ENCODE data around the gene RPL36A. TPM values are rescaled to one million over a fixed set of nuclear protein-coding genes. Genes with fewer than 3 reads are reported as not detected.

Gene RPL36A
- total and polyA plus RNA-seq, 4 donors = 123 to 519 (median 379) TPM

DNA sequence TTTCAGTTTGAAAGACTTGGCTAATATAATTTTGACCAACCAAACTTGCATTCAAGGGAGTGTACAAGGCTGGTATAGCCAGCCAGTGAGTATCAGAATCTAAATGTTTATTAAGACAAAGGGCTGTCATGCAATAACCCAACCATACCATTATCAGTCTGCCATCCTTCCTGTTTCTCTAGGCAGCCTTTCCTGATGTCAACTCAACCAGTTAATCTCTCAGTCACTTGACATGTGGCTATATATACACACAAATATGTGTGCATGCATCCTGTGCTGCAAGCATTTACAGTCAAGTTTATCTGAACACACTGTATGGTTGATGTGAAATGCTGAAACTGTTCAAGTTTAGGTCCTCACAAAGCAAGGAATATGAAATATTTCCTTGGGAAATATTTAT, 22.0 kb upstream of the RPL36A start:
- TF ChIP-seq, protein P1, sequence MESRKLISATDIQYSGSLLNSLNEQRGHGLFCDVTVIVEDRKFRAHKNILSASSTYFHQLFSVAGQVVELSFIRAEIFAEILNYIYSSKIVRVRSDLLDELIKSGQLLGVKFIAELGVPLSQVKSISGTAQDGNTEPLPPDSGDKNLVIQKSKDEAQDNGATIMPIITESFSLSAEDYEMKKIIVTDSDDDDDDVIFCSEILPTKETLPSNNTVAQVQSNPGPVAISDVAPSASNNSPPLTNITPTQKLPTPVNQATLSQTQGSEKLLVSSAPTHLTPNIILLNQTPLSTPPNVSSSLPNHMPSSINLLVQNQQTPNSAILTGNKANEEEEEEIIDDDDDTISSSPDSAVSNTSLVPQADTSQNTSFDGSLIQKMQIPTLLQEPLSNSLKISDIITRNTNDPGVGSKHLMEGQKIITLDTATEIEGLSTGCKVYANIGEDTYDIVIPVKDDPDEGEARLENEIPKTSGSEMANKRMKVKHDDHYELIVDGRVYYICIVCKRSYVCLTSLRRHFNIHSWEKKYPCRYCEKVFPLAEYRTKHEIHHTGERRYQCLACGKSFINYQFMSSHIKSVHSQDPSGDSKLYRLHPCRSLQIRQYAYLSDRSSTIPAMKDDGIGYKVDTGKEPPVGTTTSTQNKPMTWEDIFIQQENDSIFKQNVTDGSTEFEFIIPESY (IDR thresholded peaks at IDR 0.05) = no peak
- TF ChIP-seq RXRA (IDR thresholded peaks at IDR 0.05) (no peak), FOXA1 (IDR thresholded peaks at IDR 0.05) (no peak), TAF1 (conservative IDR thresholded peaks at IDR 0.05) (no peak), HNF4A (conservative IDR thresholded peaks at IDR 0.05) (no peak), RAD21 (IDR thresholded peaks at IDR 0.05) (no peak), EGR1 (IDR thresholded peaks at IDR 0.05; ENCODE audit: low read depth in 2 of 2) (no peak), FOXA2 (IDR thresholded peaks at IDR 0.05) (no peak), HNF4G (IDR thresholded peaks at IDR 0.05) (no peak), GABPA (IDR thresholded peaks at IDR 0.05 in 1 of 2, conservative IDR thresholded peaks at IDR 0.05 in 1 of 2) (no peak), JUND (IDR thresholded peaks at IDR 0.05) (no peak)
- TF ChIP-seq, protein P2, sequence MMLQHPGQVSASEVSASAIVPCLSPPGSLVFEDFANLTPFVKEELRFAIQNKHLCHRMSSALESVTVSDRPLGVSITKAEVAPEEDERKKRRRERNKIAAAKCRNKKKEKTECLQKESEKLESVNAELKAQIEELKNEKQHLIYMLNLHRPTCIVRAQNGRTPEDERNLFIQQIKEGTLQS (IDR thresholded peaks at IDR 0.05) = no peak
- TF ChIP-seq, protein P3, sequence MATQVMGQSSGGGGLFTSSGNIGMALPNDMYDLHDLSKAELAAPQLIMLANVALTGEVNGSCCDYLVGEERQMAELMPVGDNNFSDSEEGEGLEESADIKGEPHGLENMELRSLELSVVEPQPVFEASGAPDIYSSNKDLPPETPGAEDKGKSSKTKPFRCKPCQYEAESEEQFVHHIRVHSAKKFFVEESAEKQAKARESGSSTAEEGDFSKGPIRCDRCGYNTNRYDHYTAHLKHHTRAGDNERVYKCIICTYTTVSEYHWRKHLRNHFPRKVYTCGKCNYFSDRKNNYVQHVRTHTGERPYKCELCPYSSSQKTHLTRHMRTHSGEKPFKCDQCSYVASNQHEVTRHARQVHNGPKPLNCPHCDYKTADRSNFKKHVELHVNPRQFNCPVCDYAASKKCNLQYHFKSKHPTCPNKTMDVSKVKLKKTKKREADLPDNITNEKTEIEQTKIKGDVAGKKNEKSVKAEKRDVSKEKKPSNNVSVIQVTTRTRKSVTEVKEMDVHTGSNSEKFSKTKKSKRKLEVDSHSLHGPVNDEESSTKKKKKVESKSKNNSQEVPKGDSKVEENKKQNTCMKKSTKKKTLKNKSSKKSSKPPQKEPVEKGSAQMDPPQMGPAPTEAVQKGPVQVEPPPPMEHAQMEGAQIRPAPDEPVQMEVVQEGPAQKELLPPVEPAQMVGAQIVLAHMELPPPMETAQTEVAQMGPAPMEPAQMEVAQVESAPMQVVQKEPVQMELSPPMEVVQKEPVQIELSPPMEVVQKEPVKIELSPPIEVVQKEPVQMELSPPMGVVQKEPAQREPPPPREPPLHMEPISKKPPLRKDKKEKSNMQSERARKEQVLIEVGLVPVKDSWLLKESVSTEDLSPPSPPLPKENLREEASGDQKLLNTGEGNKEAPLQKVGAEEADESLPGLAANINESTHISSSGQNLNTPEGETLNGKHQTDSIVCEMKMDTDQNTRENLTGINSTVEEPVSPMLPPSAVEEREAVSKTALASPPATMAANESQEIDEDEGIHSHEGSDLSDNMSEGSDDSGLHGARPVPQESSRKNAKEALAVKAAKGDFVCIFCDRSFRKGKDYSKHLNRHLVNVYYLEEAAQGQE (IDR thresholded peaks at IDR 0.05) = no peak
- no peaks in the 10 kb centered on the region for H3K4me1 ChIP-seq (ENCODE audit: control insufficient read depth in 4 of 4, insufficient read depth in 4 of 4, low read length in 3 of 4)
- H3K27me3 ChIP-seq (ENCODE audit: control insufficient read depth in 4 of 4, insufficient read depth in 4 of 4, low read length in 3 of 4) = no peaks in the 10 kb centered on the region
- H3K27ac ChIP-seq (ENCODE audit: low read depth in 1 of 2, low read length in 2 of 2) = no peak overlapping the region
- no peak overlapping the region for H3K9ac ChIP-seq (ENCODE audit: low read depth in 1 of 2, low read length in 2 of 2)
- no peak for DNase-seq (ENCODE audit: low spot score)
- H3K9me3 ChIP-seq (ENCODE audit: control insufficient read depth in 4 of 4, low read length in 3 of 4) = no peaks in the 10 kb centered on the region
- no peak overlapping the region for H3K4me3 ChIP-seq (ENCODE audit: low read depth in 1 of 3, low read length in 3 of 3)
- no peaks in the 10 kb centered on the region for H3K36me3 ChIP-seq (ENCODE audit: control insufficient read depth in 4 of 4, insufficient read depth in 3 of 4, low read depth in 1 of 4, low read length in 3 of 4)

DNA sequence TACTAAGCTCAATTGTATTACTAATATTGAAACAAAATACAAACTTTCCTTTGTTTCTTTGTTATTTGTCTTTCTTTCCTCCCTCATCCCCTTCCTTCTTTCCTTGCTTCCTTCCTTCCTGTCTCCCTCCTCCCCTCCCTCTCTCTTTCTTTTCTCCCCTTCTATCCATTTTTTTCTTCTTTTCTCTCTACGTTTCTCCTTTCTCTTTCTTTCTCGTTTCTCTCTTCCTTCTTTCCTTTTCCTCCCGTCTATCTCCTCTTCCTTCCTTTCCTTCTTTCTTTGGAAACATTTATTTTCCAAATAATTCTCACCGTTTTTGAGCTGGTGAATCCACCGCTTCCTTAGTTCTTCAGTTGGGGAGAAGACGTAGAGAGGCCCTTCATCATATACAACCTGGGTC, 21.1 kb upstream of the RPL36A start:
- H3K27ac ChIP-seq (ENCODE audit: low read depth in 1 of 2, low read length in 2 of 2) = no peak overlapping the region
- H3K36me3 ChIP-seq (ENCODE audit: control insufficient read depth in 4 of 4, insufficient read depth in 3 of 4, low read depth in 1 of 4, low read length in 3 of 4) = no peaks in the 10 kb centered on the region
- 73% methylated on average over 6 of the region's 6 CpGs for WGBS
- no peak overlapping the region for H3K9ac ChIP-seq (ENCODE audit: low read depth in 1 of 2, low read length in 2 of 2)
- no peak overlapping the region for H3K4me3 ChIP-seq (ENCODE audit: low read depth in 1 of 3, low read length in 3 of 3)
- no peak for DNase-seq (ENCODE audit: low spot score)
- no peaks in the 10 kb centered on the region for H3K9me3 ChIP-seq (ENCODE audit: control insufficient read depth in 4 of 4, low read length in 3 of 4)
- no peaks in the 10 kb centered on the region for H3K4me1 ChIP-seq (ENCODE audit: control insufficient read depth in 4 of 4, insufficient read depth in 4 of 4, low read length in 3 of 4)
- H3K27me3 ChIP-seq (ENCODE audit: control insufficient read depth in 4 of 4, insufficient read depth in 4 of 4, low read length in 3 of 4) = no peaks in the 10 kb centered on the region
- TF ChIP-seq JUND (IDR thresholded peaks at IDR 0.05) = no peak
- TF ChIP-seq TAF1 (conservative IDR thresholded peaks at IDR 0.05) = no peak
- TF ChIP-seq, protein P2 (IDR thresholded peaks at IDR 0.05) = no peak
- TF ChIP-seq RAD21 (IDR thresholded peaks at IDR 0.05) = no peak
- TF ChIP-seq GABPA (IDR thresholded peaks at IDR 0.05 in 1 of 2, conservative IDR thresholded peaks at IDR 0.05 in 1 of 2) = no peak
- no peak for TF ChIP-seq HNF4G (IDR thresholded peaks at IDR 0.05)
- TF ChIP-seq FOXA1 (IDR thresholded peaks at IDR 0.05) = no peak
- TF ChIP-seq, protein P4, sequence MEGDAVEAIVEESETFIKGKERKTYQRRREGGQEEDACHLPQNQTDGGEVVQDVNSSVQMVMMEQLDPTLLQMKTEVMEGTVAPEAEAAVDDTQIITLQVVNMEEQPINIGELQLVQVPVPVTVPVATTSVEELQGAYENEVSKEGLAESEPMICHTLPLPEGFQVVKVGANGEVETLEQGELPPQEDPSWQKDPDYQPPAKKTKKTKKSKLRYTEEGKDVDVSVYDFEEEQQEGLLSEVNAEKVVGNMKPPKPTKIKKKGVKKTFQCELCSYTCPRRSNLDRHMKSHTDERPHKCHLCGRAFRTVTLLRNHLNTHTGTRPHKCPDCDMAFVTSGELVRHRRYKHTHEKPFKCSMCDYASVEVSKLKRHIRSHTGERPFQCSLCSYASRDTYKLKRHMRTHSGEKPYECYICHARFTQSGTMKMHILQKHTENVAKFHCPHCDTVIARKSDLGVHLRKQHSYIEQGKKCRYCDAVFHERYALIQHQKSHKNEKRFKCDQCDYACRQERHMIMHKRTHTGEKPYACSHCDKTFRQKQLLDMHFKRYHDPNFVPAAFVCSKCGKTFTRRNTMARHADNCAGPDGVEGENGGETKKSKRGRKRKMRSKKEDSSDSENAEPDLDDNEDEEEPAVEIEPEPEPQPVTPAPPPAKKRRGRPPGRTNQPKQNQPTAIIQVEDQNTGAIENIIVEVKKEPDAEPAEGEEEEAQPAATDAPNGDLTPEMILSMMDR (IDR thresholded peaks at IDR 0.05; ENCODE audit: low read depth, low read length, missing input control) = no peak
- TF ChIP-seq, protein P5, sequence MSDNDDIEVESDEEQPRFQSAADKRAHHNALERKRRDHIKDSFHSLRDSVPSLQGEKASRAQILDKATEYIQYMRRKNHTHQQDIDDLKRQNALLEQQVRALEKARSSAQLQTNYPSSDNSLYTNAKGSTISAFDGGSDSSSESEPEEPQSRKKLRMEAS (IDR thresholded peaks at IDR 0.05) = no peak
- no peak for TF ChIP-seq FOXA2 (IDR thresholded peaks at IDR 0.05)
- TF ChIP-seq SP1 (IDR thresholded peaks at IDR 0.05) = no peak
- no peak for TF ChIP-seq YY1 (IDR thresholded peaks at IDR 0.05)
- no peak for TF ChIP-seq NR2F2 (IDR thresholded peaks at IDR 0.05)
- TF ChIP-seq RXRA (IDR thresholded peaks at IDR 0.05) = no peak
- TF ChIP-seq EGR1 (IDR thresholded peaks at IDR 0.05; ENCODE audit: low read depth in 2 of 2) = no peak
- TF ChIP-seq, protein P1 (IDR thresholded peaks at IDR 0.05) = no peak
- no peak for TF ChIP-seq HNF4A (conservative IDR thresholded peaks at IDR 0.05)

Measured in liver (tissue), 9 donors.